Colonic mucosa (tissue), 4 donors: Measurements from ENCODE around the gene CDYL. TPM values are rescaled to one million over a fixed set of nuclear protein-coding genes. Genes with fewer than 3 reads are reported as not detected.

Experiments
- DNase-seq: peaks from one replicate; pipeline ENCODE4 v3.0.0-alpha.2; 2020
- H3K27ac ChIP-seq: fragments of 200-600 bp; one replicate; pipeline ENCODE4 v1.8.0; 2021
- H3K27me3 ChIP-seq: fragments of 200-600 bp; one replicate; pipeline ENCODE4 v1.8.0; 2021
- H3K36me3 ChIP-seq: fragments of 200-600 bp; one replicate; pipeline ENCODE4 v1.8.0; 2021
- H3K4me1 ChIP-seq: fragments of 200-600 bp; one replicate; pipeline ENCODE4 v1.8.0; 2021; ENCODE audit warnings: mild to moderate bottlenecking
- H3K4me3 ChIP-seq: fragments of 200-600 bp; one replicate; pipeline ENCODE4 v1.8.0; 2021
- H3K9ac ChIP-seq, 2 donors: one replicate each; pipeline ENCODE4 v1.7.0; 2013; ENCODE audit warnings: control low read depth in 2 of 2, low read depth in 2 of 2, low read length in 2 of 2
- H3K9me3 ChIP-seq: fragments of 200-600 bp; one replicate; pipeline ENCODE4 v1.8.0; 2021
- intact Hi-C: fragments of 100-400 bp; cut with DNase I; formaldehyde crosslinking; loops from one replicate; pipeline ENCODE4 v1.14.1; 2022
- total RNA-seq, 2 donors: library from RNA; stranded (reverse); fragmentation: NEBNext Ultra II Directional in 1 of 2; extraction: Animal tissue kit (Norgen Biotek cat#: 25700) in 1 of 2; gene quantifications; one replicate each; pipeline ENCODE4 v1.2.1, GENCODE V29; 2021
- TF ChIP-seq, protein P1 (sequence below): fragments of 200-600 bp; IDR thresholded peaks from one replicate; pipeline ENCODE4 v1.8.0; 2022; ENCODE audit warnings: antibody characterized with exemption, mild to moderate bottlenecking
- donor health status: healthy.
- donor health status: DM: no; HTN: no; CAD: no.
- donor health status: DM: no; HTN: no; CAD: no.

Gene CDYL
- total RNA-seq, 2 donors from 2014 or later: 44.3 to 48.6 TPM

DNA sequence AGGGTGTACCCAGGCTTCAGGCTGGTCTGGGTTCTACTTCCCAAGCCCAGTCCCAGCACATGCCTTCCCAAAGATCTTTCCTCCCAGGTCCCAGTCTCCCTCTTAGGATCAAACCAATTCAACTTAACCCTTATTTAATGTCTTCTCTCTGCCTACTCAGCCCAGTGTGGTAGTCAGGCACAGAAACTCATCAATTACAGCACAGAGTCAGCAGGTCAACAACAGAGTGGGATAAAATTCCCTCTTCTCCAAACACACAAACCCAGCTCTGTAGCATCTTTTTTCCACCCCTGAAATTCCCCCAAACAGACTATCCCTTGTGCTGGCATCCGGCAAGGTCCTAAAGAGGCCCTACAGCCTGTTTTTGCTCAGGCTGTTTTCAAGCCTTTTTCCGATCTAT is 47.3 kb upstream of the CDYL start:
- Histone ChIP-seq H3K27ac (no peak overlapping the region), H3K36me3 (no peaks in the 10 kb centered on the region), H3K4me1 (peaks cover 4% of the 10 kb centered on the region), H3K4me3 (no peak overlapping the region), H3K9ac (no peak overlapping the region), H3K9me3 (no peaks in the 10 kb centered on the region), H3K27me3 (no peaks in the 10 kb centered on the region)
- intact Hi-C loops: no loop called here
- no peak for DNase-seq
- TF ChIP-seq, protein P1, sequence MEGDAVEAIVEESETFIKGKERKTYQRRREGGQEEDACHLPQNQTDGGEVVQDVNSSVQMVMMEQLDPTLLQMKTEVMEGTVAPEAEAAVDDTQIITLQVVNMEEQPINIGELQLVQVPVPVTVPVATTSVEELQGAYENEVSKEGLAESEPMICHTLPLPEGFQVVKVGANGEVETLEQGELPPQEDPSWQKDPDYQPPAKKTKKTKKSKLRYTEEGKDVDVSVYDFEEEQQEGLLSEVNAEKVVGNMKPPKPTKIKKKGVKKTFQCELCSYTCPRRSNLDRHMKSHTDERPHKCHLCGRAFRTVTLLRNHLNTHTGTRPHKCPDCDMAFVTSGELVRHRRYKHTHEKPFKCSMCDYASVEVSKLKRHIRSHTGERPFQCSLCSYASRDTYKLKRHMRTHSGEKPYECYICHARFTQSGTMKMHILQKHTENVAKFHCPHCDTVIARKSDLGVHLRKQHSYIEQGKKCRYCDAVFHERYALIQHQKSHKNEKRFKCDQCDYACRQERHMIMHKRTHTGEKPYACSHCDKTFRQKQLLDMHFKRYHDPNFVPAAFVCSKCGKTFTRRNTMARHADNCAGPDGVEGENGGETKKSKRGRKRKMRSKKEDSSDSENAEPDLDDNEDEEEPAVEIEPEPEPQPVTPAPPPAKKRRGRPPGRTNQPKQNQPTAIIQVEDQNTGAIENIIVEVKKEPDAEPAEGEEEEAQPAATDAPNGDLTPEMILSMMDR: no peak

DNA sequence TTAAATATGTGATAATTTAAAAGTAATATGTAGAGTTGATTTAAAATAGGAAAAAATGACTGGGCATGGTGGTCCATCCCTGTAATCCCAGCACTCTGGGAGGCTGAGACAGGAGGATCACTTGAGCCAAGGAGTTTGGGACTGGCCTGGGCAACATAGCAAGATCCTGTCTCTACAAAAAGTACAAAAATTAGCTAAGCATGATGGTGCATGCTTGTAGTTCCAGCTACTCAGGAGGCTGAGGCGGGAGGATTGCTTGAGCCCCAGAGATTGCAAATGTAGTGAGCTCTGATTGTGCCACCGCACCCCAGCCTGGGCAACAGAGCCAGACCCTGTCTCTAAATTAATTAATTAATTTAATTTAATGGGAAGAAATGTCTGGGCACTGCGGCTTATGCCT is 44.2 kb upstream of the CDYL start:
- intact Hi-C loops: no loop called here
- peaks cover 4% of the 10 kb centered on the region for H3K4me1 ChIP-seq
- H3K4me3 ChIP-seq: no peak overlapping the region
- H3K27me3 ChIP-seq: no peaks in the 10 kb centered on the region
- no peaks in the 10 kb centered on the region for H3K9me3 ChIP-seq
- TF ChIP-seq, protein P1: no peak
- H3K9ac ChIP-seq: no peak overlapping the region
- no peak for DNase-seq
- H3K27ac ChIP-seq: no peak overlapping the region
- H3K36me3 ChIP-seq: no peaks in the 10 kb centered on the region

DNA sequence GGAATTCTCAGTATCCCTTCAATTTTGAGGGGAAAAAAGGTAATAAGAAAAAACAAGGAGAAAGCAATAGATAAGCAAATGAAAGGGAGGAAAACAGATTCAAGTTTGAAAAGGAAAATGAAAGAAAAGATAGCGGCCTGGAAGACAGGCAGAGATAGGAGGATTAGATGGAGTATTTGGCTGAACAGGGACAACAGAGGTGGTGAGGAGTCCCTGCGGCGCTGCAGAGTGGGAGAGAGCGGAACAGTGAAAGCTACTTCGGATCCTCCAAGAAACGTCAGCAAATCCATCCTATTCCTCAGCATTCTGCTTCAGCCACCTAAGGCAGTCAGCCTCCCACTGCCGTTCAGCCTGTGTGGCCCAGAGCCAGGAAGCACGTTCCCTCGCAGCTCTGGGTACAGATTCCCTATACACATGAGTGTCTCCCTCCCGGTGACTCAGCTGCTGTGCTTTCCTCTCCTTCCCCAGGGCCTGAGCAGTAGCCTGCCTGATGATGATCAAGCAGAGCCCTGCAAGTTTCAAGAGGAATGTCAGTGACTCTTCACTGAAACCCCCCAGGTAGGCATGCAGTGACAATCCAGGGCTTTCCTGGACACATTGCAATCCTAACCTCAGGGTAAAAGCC is 43.4 kb upstream of the CDYL start:
- Histone ChIP-seq H3K27ac (no peak overlapping the region), H3K9ac (no peak overlapping the region), H3K4me1 (peaks cover under 1% of the 10 kb centered on the region), H3K9me3 (no peaks in the 10 kb centered on the region), H3K27me3 (no peaks in the 10 kb centered on the region), H3K36me3 (no peaks in the 10 kb centered on the region), H3K4me3 (no peak overlapping the region)
- intact Hi-C loops: no loop called here
- DNase-seq: peak; percentile 19
- TF ChIP-seq, protein P1: no peak

DNA sequence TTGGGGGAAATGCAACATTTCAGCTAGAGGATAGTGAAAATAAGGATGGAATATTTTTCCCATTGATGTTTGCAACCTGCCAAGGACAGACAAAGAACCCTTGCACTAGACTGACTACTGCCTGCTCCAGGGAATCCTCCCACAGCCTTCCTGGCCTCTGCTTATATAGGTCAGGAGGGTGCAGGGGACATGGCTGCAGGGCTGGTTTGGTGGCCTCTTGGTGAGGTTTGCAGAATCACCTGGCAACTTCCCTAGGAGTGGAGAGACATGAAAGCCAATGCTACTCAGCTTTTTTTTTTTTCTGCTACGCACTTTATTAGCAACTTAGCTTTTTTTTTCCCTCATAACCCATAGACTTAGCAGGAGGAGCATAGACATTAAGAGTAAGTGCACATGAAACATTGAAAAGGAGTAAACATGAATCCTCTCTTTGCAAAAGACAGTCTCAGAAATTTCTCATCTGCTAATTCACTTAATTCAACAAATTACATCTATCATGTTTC is 39.8 kb upstream of the CDYL start:
- H3K27ac ChIP-seq: no peak overlapping the region
- H3K9me3 ChIP-seq: no peaks in the 10 kb centered on the region
- no peak overlapping the region for H3K4me3 ChIP-seq
- H3K9ac ChIP-seq: no peak overlapping the region
- TF ChIP-seq, protein P1: no peak
- H3K4me1 ChIP-seq: no peaks in the 10 kb centered on the region
- DNase-seq: no peak
- H3K27me3 ChIP-seq: no peaks in the 10 kb centered on the region
- H3K36me3 ChIP-seq: no peaks in the 10 kb centered on the region
- intact Hi-C loops: no loop called here

DNA sequence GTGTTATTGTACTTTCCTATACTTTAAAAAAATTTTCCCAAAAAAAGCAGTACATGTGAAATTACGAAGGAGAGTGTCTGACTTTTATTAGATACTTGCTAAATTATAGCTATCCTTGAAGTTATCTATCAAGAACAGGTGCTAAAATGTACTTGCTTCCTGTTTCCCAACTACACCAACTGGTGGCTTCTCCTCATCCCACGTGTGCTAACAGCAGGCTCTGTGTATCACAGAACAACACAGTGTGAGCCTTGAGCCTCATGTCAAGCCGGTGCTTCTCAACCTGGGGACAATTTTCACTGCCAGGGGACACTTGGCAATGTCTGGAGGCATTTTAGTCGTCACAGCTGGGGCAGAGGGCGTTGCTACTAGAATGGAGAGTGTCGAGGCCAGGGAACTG is 36.2 kb upstream of the CDYL start:
- H3K4me1 ChIP-seq: no peaks in the 10 kb centered on the region
- no peak overlapping the region for H3K27ac ChIP-seq
- no peak for DNase-seq
- H3K9ac ChIP-seq: no peak overlapping the region
- no peak overlapping the region for H3K4me3 ChIP-seq
- H3K27me3 ChIP-seq: no peaks in the 10 kb centered on the region
- H3K9me3 ChIP-seq: no peaks in the 10 kb centered on the region
- no peaks in the 10 kb centered on the region for H3K36me3 ChIP-seq
- TF ChIP-seq, protein P1: no peak
- intact Hi-C loops: no loop called here
